Type B pancreatic cell (in vitro differentiated cells): Measurements from ENCODE around the gene LRCH1. TPM values are rescaled to one million over a fixed set of nuclear protein-coding genes. Genes with fewer than 3 reads are reported as not detected.

Source experiments
- DNase-seq: peaks from one replicate; pipeline ENCODE4 v3.0.0; 2021; ENCODE audit warnings: mixed read lengths; ENCODE audit not compliant: unreplicated experiment; ENCODE audit errors: extremely low spot score
- H3K27ac Mint-ChIP-seq: 2 replicates; pipeline ENCODE4 v1.8.0; 2021; ENCODE audit warnings: mild to moderate bottlenecking, mixed read lengths
- H3K27me3 Mint-ChIP-seq: 2 replicates; pipeline ENCODE4 v1.8.0; 2021; ENCODE audit warnings: mixed read lengths
- H3K36me3 Mint-ChIP-seq: 2 replicates; pipeline ENCODE4 v1.8.0; 2021; ENCODE audit warnings: mixed read lengths
- H3K4me1 Mint-ChIP-seq: one replicate; pipeline ENCODE4 v1.8.0; 2021; ENCODE audit warnings: mixed read lengths; ENCODE audit not compliant: unreplicated experiment
- H3K4me3 Mint-ChIP-seq: 2 replicates; pipeline ENCODE4 v1.8.0; 2021; ENCODE audit warnings: mild to moderate bottlenecking, mixed read lengths
- H3K9me3 Mint-ChIP-seq: 2 replicates; pipeline ENCODE4 v1.8.0; 2021; ENCODE audit warnings: mixed read lengths
- CTCF ChIP-seq: fragments of 200-600 bp; sonication (generic); conservative IDR thresholded peaks from 2 replicates; pipeline ENCODE4 v1.5.0; 2021; ENCODE audit warnings: antibody characterized with exemption, mild to moderate bottlenecking
- total RNA-seq: library from RNA; stranded (reverse); gene quantifications from 2 replicates; pipeline ENCODE4 v1.2.1, GENCODE V29; 2021; ENCODE audit warnings: low replicate concordance

LRCH1 gene
- total RNA-seq, 1 donor from 2014 or later = 23.0 TPM

GRCh38 chr13:46629811-46630413 lies 76.9 kb downstream of the LRCH1 start:
- DNase-seq = no peak
- H3K27ac Mint-ChIP-seq = peak overlapping the region; percentile 24
- TF ChIP-seq CTCF = no peak
- H3K36me3 Mint-ChIP-seq = peaks cover 14% of the 10 kb centered on the region
- H3K9me3 Mint-ChIP-seq = peaks cover 7% of the 10 kb centered on the region
- H3K27me3 Mint-ChIP-seq = no peaks in the 10 kb centered on the region
- H3K4me1 Mint-ChIP-seq = peaks cover 50% of the 10 kb centered on the region
- H3K4me3 Mint-ChIP-seq = peak overlapping the region; percentile 3

DNA sequence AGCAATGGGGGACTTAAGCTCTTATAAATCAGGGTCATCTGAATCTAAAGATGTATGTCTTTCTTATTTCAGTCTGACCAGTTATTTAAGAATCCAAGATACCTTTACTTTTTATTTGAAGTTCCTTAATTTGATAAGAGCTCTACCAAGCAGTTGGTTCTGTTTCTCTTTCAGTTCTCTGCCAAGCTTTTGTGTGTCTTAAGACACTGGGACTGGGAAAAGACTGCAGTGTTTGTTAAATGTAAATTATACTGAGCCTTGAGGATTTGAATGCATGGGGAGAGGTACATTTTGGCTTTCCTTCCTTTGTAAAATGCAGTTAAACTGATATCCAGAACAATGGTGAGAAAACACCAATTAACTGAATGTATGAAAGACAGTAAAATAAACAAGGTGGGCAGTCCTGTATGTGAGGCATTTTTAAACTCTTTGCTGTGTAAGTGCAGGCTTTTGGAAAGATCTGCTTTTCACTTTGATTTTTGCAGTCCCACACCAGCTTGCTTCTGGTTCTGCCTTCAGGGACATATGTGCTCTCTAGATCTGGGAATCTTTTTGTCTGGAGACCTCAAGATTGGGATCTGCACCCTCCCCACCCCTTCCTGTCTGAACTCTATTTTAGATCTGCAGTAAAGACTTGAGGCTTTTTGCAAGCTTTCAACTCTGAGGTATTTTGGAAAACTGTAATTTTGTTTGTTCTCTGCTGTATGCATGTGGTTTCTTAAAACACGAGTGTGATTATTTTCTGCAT lies 77.6 kb downstream of the LRCH1 start:
- H3K36me3 Mint-ChIP-seq = peaks cover 15% of the 10 kb centered on the region
- H3K9me3 Mint-ChIP-seq = peaks cover 7% of the 10 kb centered on the region
- no peak overlapping the region for H3K4me3 Mint-ChIP-seq
- H3K4me1 Mint-ChIP-seq = peaks cover 46% of the 10 kb centered on the region
- H3K27me3 Mint-ChIP-seq = no peaks in the 10 kb centered on the region
- H3K27ac Mint-ChIP-seq = no peak overlapping the region
- DNase-seq = no peak
- no peak for TF ChIP-seq CTCF

DNA sequence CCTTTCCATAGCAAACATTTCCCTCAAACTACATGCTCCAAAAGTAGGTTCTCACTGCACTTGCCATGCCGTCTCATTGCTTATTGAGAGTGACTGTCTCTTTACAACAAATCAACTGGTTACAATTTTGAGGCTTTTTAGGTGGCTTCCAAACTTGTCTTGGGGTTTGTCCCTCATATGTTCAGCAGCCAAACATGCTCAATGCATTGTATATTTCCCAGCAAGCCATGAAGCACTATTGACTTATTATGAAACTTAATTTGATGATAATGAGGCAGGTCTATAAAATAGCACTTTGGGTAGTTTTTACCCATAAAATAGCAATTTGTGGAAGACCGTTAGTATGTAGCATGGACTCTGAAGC lies 78.2 kb downstream of the LRCH1 start:
- H3K27ac Mint-ChIP-seq = no peak overlapping the region
- H3K36me3 Mint-ChIP-seq = peaks cover 18% of the 10 kb centered on the region
- TF ChIP-seq CTCF = no peak
- H3K9me3 Mint-ChIP-seq = peaks cover 7% of the 10 kb centered on the region
- H3K4me1 Mint-ChIP-seq = peaks cover 46% of the 10 kb centered on the region
- no peaks in the 10 kb centered on the region for H3K27me3 Mint-ChIP-seq
- no peak for DNase-seq
- H3K4me3 Mint-ChIP-seq = no peak overlapping the region

DNA sequence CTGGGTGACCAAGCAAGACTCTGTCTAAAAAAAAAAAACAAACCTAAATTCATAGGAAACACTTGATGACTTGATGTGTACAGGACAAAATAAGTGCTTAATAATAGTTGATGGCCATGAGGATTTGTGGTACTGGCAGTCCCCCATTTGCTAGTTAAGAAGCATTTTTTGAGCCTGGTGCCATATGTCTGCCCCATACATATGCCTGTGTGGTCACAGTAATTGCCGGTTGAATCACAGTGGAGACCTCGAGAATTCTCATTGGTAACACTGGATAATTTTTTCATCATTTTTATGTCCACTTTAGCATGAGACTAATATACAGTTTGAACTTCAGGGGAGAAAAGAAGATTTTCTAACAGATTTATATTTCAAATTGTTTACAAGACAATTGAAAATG lies 79.2 kb downstream of the LRCH1 start:
- Mint-ChIP-seq H3K27me3 (no peaks in the 10 kb centered on the region), H3K36me3 (peaks cover 23% of the 10 kb centered on the region), H3K4me3 (no peak overlapping the region), H3K9me3 (peaks cover 12% of the 10 kb centered on the region), H3K27ac (no peak overlapping the region), H3K4me1 (peaks cover 53% of the 10 kb centered on the region)
- no peak for TF ChIP-seq CTCF
- no peak for DNase-seq

GRCh38 chr13:46633416-46633815 lies 80.4 kb downstream of the LRCH1 start:
- Mint-ChIP-seq H3K27me3 (no peaks in the 10 kb centered on the region), H3K9me3 (peaks cover 12% of the 10 kb centered on the region), H3K4me1 (peaks cover 57% of the 10 kb centered on the region), H3K4me3 (no peak overlapping the region), H3K36me3 (peaks cover 23% of the 10 kb centered on the region), H3K27ac (peak overlapping the region; percentile 33)
- no peak for TF ChIP-seq CTCF
- DNase-seq = no peak
